GM19397 (cell line): ENCODE results near the gene SRSF4.

Source experiments
- ATAC-seq: cut with Tn5 transposase; IDR thresholded peaks from one replicate; pipeline ENCODE4 v1.9.1; 2021; ENCODE audit warnings: mild to moderate bottlenecking, moderate library complexity; ENCODE audit not compliant: unreplicated experiment

The SRSF4 gene

DNA sequence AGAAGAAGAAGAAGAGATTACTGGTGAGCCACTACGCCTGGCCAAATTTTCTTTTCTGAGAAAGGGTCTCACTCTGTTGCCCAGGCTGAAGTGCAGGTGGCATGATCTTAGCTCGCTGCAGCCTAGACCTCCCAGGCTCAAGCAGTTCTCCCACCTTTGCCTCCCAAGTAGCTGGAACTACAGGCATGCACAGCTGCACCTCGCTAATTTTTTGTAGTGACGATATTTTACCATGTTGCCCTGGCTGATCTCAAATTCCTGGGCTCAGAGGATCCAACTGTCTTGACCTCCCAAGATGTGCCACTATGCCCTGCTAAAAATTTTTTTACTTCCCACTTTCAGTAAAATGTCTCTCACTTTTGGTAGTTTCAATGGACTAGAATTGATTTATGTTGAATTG is 82.4 kb downstream of the SRSF4 start:
- no peak for ATAC-seq
